Subcutaneous abdominal adipose tissue (tissue), 5 donors: Measurements from ENCODE around the gene CLDN6.
A peak's percentile ranks its signal among the peaks of the same experiment; 100 is the strongest.

ENCODE experiments used
- H3K27ac ChIP-seq: one replicate; pipeline ENCODE4 v1.7.0; 2013; ENCODE audit warnings: low read depth, mild to moderate bottlenecking, inconsistent platforms, low read length, moderate library complexity
- H3K27me3 ChIP-seq, 5 donors: one replicate each; pipeline ENCODE4 v1.7.0; 2013; ENCODE audit warnings: low read length in 5 of 5, inconsistent platforms in 1 of 5; ENCODE audit not compliant: control insufficient read depth in 5 of 5, insufficient read depth in 4 of 5
- H3K36me3 ChIP-seq, 5 donors: one replicate each; pipeline ENCODE4 v1.7.0; 2013; ENCODE audit warnings: low read length in 5 of 5; ENCODE audit not compliant: control insufficient read depth in 5 of 5, insufficient read depth in 5 of 5
- H3K4me1 ChIP-seq, 5 donors: one replicate each; pipeline ENCODE4 v1.7.0; 2013; ENCODE audit warnings: low read length in 5 of 5, mild to moderate bottlenecking in 3 of 5, moderate library complexity in 1 of 5; ENCODE audit not compliant: control insufficient read depth in 5 of 5, insufficient read depth in 5 of 5
- H3K4me3 ChIP-seq, 5 donors: one replicate each; pipeline ENCODE4 v1.7.0; 2013; ENCODE audit warnings: low read length in 5 of 5, low read depth in 1 of 5
- H3K9ac ChIP-seq, 5 donors: one replicate each; pipeline ENCODE4 v1.7.0; 2013; ENCODE audit warnings: low read length in 5 of 5, mild to moderate bottlenecking in 4 of 5, moderate library complexity in 3 of 5
- H3K9me3 ChIP-seq, 5 donors: one replicate each; pipeline ENCODE4 v1.7.0; 2013; ENCODE audit warnings: low read length in 5 of 5; ENCODE audit not compliant: control insufficient read depth in 5 of 5
- donor health status: healthy.
- donor health status: healthy.
- donor health status: healthy.
- donor health status: healthy.
- donor health status: healthy.

CLDN6 gene

GRCh38 chr16:3022684-3023414, 4.9 kb upstream of the CLDN6 start:
- peaks cover 4 to 54% (median 45%) of the 10 kb centered on the region in 5 donors for H3K4me1 ChIP-seq
- H3K27me3 ChIP-seq = peaks cover 4 to 9% (median 8%) of the 10 kb centered on the region in 5 donors
- peak overlapping the region; percentile 93 for H3K27ac ChIP-seq
- H3K9ac ChIP-seq = peak overlapping the region; percentile 0 to 94 (median 72)
- H3K4me3 ChIP-seq = peak overlapping the region; percentile 48 to 82 (median 78)
- peaks cover 0 to 19% (median 14%) of the 10 kb centered on the region in 5 donors for H3K36me3 ChIP-seq
- no peaks in the 10 kb centered on the region for H3K9me3 ChIP-seq

GRCh38 chr16:3022208-3022683, 4.3 kb upstream of the CLDN6 start:
- H3K4me3 ChIP-seq = peak overlapping the region; percentile 36 to 86 (median 79)
- peak overlapping the region; percentile 93 for H3K27ac ChIP-seq
- H3K4me1 ChIP-seq = peaks cover 4 to 53% (median 45%) of the 10 kb centered on the region in 5 donors
- peak overlapping the region; percentile 26 to 92 (median 76) for H3K9ac ChIP-seq
- H3K27me3 ChIP-seq = peaks cover 5 to 14% (median 10%) of the 10 kb centered on the region in 5 donors
- H3K36me3 ChIP-seq = peaks cover 0 to 17% (median 12%) of the 10 kb centered on the region in 5 donors
- no peaks in the 10 kb centered on the region for H3K9me3 ChIP-seq

GRCh38 chr16:3021449-3022207, 3.6 kb upstream of the CLDN6 start:
- Histone ChIP-seq H3K4me1 (peaks cover 4 to 53% (median 45%) of the 10 kb centered on the region in 5 donors), H3K27ac (peak overlapping the region; percentile 93), H3K27me3 (peaks cover 6 to 19% (median 10%) of the 10 kb centered on the region in 5 donors), H3K36me3 (peaks cover 0 to 11% (median 6%) of the 10 kb centered on the region in 5 donors), H3K9me3 (no peaks in the 10 kb centered on the region), H3K4me3 (peak overlapping the region; percentile 59 to 86 (median 70)), H3K9ac (peak overlapping the region; percentile 26 to 92 (median 72))

- H3K9me3 ChIP-seq = no peaks in the 10 kb centered on the region
- peak overlapping the region; percentile 66 to 96 (median 92) for H3K9ac ChIP-seq
- H3K4me3 ChIP-seq = peak overlapping the region; percentile 70 to 90 (median 82)
- H3K27me3 ChIP-seq = peaks cover 6 to 19% (median 10%) of the 10 kb centered on the region in 5 donors
- peak overlapping the region; percentile 93 for H3K27ac ChIP-seq
- H3K4me1 ChIP-seq = peaks cover 4 to 53% (median 45%) of the 10 kb centered on the region in 5 donors
- peaks cover 0 to 3% (median 0%) of the 10 kb centered on the region in 5 donors for H3K36me3 ChIP-seq
Measured at GRCh38 chr16:3020604-3021448, 2.8 kb upstream of the CLDN6 start.

- Histone ChIP-seq H3K9ac (peak within 1 kb of the TSS; percentile 66 to 96 (median 92)), H3K4me3 (peak within 1 kb of the TSS; percentile 70 to 90 (median 82)), H3K4me1 (peaks cover 4 to 53% (median 45%) of the 10 kb centered on the region in 5 donors), H3K36me3 (no peaks in the 10 kb centered on the region), H3K27ac (peak within 1 kb of the TSS; percentile 93), H3K27me3 (peaks cover 6 to 19% (median 10%) of the 10 kb centered on the region in 5 donors), H3K9me3 (no peaks in the 10 kb centered on the region)
Measured at GRCh38 chr16:3020247-3020603, 2.2 kb upstream of the CLDN6 start, which contains the start of gene TNFRSF12A. Gene TNFRSF12A, plus strand, starts transcription at chr16:3020368. Its CDS starts 30 bp downstream, at chr16:3020398.

GRCh38 chr16:3019594-3020246, 1.7 kb upstream of the CLDN6 start:
- Histone ChIP-seq H3K36me3 (no peaks in the 10 kb centered on the region), H3K4me1 (peaks cover 4 to 53% (median 45%) of the 10 kb centered on the region in 5 donors), H3K9ac (peak overlapping the region in 1 of 5 donors; percentile 73), H3K9me3 (no peaks in the 10 kb centered on the region), H3K27me3 (peaks cover 6 to 24% (median 10%) of the 10 kb centered on the region in 5 donors), H3K4me3 (peak overlapping the region; percentile 23 to 82 (median 70)), H3K27ac (no peak overlapping the region)

- Histone ChIP-seq H3K27ac (no peak overlapping the region), H3K9me3 (no peaks in the 10 kb centered on the region), H3K4me1 (peaks cover 0 to 31% (median 22%) of the 10 kb centered on the region in 5 donors), H3K27me3 (peaks cover 24 to 47% (median 28%) of the 10 kb centered on the region in 5 donors), H3K9ac (no peak overlapping the region), H3K4me3 (no peak overlapping the region), H3K36me3 (no peaks in the 10 kb centered on the region)
Measured at GRCh38 chr16:3017344-3017743, 639 bp downstream of the CLDN6 start.

- Histone ChIP-seq H3K27me3 (peaks cover 30 to 56% (median 37%) of the 10 kb centered on the region in 5 donors), H3K4me3 (no peak overlapping the region), H3K4me1 (peaks cover 0 to 18% (median 10%) of the 10 kb centered on the region in 5 donors), H3K9me3 (no peaks in the 10 kb centered on the region), H3K36me3 (no peaks in the 10 kb centered on the region), H3K27ac (no peak overlapping the region), H3K9ac (no peak overlapping the region)
Measured at GRCh38 chr16:3015865-3016521, 2.0 kb downstream of the CLDN6 start.
